Liver (tissue), 3 donors: Measurements from ENCODE around the gene VWA5A.

Experiments
- JUND ChIP-seq, 2 donors: IDR thresholded peaks; 2 replicates each; pipeline ENCODE4 v1.6.1; 2016; ENCODE audit warnings: antibody characterized with exemption in 2 of 2
- RAD21 ChIP-seq, 2 donors: IDR thresholded peaks; 2 replicates each; pipeline ENCODE4 v1.6.1; 2016; ENCODE audit warnings: antibody characterized with exemption in 2 of 2, mild to moderate bottlenecking in 2 of 2
- TF ChIP-seq, protein P1 (sequence below): fragments of 150-350 bp; IDR thresholded peaks from 2 replicates; pipeline ENCODE4 v1.5.1; 2017; ENCODE audit warnings: improper control_type of control experiment, low read depth, low read length; ENCODE audit not compliant: missing input control
- donor health status: healthy.
- donor health status: healthy.

DNA sequence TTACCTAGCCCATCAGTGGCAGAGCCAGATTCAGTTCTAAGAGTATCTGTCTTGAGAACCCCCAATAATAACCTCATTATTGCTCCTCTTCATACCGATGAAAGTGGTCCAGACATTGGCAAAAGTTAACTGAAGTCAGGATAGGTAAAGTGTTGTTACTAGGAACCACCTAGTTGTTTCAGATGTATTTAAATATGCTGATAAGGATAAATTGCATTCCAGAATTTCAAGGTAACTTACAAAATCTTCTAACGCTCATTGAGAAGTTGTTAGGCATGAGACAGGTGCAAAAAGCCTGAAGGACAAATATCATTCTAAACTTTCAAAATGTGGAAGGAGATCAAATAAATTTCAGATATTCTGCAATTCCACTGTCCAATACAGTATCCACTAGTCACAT is 27.8 kb downstream of the VWA5A start:
- TF ChIP-seq, protein P1, sequence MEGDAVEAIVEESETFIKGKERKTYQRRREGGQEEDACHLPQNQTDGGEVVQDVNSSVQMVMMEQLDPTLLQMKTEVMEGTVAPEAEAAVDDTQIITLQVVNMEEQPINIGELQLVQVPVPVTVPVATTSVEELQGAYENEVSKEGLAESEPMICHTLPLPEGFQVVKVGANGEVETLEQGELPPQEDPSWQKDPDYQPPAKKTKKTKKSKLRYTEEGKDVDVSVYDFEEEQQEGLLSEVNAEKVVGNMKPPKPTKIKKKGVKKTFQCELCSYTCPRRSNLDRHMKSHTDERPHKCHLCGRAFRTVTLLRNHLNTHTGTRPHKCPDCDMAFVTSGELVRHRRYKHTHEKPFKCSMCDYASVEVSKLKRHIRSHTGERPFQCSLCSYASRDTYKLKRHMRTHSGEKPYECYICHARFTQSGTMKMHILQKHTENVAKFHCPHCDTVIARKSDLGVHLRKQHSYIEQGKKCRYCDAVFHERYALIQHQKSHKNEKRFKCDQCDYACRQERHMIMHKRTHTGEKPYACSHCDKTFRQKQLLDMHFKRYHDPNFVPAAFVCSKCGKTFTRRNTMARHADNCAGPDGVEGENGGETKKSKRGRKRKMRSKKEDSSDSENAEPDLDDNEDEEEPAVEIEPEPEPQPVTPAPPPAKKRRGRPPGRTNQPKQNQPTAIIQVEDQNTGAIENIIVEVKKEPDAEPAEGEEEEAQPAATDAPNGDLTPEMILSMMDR: no peak
- TF ChIP-seq JUND (IDR thresholded peaks at IDR 0.05) (no peak), RAD21 (IDR thresholded peaks at IDR 0.05) (no peak)
